Dermis blood vessel endothelial cell (primary cell): ENCODE results near the gene CALML6. TPM values are rescaled to one million over a fixed set of nuclear protein-coding genes. Genes with fewer than 3 reads are reported as not detected.
A peak's percentile ranks its signal among the peaks of the same experiment; 100 is the strongest.

Experiments used
- DNase-seq: peaks from one replicate; pipeline ENCODE4 v3.0.0; 2010
- total RNA-seq: library from RNA; depleted of rRNA; stranded (reverse); fragments of >200 nt; gene quantifications from 2 replicates; pipeline ENCODE4 v1.2.3, GENCODE V29; 2014

CALML6 gene
- total RNA-seq, 1 donor from 2014 or later: 0.34 TPM

DNA sequence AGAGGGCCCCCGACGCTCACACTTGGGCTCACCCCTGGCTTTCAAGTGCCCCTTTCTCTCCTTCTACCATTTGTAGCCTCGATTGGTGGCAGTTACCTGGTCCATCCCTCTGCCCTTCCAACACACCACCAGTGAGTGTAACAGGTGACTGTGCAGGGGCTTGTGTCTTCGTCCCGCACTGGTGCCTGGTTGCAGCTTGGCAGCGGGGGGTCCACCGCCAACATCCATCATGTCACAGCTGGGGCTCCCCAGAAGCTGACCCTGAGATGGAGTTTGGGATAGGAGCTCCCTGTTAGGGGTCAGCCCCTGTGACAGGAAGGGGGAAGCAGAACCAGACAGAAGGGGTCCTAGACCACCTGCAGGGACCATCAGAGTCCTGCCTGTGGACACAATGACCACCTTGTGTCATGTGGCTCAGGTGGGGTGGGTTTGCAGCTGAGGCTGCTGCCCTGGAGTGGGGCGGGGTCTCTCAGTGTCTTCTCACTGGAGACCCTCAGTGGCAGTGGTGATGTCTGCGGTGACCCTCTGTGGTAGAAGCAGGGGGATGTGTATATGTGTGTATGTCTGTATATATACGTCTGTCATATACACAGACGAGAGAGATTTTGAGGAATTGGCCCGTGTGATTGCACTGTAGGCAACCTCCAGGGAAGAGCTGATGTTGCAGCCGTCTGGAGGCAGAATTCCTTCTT lies 3.6 kb upstream of the CALML6 start:
- no peak for DNase-seq

DNA sequence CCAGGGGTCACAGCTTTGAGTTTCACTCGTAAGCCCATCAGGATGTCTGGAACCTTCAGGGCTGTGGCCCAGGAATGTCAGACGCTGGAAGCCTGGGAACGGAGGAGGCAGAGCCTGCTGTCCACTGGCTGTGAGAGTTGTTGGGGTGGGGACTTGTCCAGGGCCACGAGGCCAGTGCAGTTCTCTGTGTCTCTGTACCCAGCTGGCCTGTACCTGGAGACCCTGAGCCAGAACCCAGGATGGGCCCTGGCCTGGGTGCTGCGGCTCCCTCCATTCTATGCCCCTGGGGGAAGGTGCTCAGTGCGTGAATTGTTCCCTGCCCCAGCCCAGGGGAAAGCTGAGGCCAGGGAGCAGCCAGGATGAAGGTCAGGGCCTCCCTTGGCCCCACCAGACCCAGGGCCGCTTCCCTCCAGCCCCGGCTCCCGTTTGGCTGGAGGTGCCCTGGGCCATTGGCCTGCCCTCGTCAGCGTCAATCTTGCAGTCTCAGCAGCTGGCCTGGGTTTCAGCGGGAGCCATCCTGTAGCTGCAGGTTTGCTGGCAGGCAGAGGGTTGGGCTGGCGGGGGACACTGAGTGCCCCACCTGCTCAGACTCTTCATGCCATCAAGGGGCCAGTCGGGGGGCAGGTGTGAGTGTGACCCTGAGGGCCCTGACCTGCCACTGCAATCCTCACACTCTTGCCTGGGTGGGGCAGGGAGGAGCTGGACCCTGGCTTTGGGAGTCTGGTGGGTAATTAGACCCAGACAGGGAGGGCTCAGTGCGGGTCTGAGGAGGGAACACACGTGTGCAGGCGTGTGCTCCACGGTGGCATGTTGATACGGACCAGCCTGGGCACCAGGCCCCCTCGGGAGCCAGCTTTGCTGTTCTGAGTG lies 724 bp upstream of the CALML6 start:
- no peak for DNase-seq

DNA sequence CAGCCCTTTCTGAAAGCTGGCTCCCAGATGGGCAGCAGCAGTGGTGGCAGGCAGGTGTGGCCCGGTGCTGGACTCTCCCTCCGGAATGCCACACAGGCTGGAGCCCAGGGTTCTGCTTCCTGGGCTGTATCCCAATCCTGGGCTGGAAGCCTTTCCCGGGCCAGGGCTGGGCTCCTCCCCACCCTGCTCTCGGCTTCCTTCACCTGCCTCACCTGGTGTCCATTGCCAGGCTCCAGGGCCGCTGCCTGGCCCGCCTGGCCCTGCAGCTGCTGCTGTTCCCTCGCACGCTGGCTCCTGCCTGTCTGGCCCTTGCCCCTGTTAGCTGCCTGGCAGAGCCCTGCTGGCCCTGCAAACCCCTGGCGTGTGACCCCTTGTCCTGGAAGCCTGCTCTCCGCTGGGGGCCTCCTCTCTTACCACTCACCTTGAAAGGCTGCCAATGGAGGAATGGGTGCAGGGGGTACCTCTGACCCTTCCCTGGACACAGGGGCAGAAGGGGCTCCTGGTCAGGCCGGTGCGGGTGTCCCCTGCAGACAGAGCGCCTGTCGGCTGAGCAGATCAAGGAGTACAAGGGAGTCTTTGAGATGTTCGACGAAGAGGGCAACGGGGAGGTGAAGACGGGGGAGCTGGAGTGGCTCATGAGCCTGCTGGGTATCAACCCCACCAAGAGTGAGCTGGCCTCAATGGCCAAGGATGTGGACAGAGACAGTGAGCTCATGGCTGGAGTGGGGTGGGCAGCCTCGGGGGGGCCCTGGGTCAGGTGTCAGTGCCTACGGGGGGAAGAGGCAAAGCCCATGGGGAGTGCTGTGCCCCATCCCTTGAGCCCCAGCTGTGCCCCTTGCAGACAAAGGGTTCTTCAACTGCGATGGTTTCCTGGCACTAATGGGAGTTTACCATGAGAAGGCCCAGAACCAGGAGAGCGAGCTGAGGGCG lies 1.1 kb downstream of the CALML6 start:
- no peak for DNase-seq

DNA sequence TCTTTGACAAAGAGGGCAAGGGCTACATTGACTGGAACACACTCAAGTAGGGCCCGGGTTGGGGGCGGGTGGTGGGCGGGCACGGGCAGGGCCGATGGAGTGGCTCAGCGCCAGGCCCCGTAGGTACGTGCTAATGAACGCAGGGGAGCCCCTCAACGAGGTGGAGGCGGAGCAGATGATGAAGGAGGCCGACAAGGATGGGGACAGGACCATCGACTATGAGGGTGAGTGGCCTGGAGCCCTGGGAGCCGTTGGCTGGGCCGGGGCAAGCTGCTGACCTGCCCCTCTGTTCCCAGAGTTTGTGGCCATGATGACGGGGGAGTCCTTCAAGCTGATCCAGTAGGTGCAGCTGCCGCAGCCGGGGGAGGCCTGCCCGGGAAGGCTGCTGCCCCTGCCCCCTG lies 1.8 kb downstream of the CALML6 start:
- no peak for DNase-seq

DNA sequence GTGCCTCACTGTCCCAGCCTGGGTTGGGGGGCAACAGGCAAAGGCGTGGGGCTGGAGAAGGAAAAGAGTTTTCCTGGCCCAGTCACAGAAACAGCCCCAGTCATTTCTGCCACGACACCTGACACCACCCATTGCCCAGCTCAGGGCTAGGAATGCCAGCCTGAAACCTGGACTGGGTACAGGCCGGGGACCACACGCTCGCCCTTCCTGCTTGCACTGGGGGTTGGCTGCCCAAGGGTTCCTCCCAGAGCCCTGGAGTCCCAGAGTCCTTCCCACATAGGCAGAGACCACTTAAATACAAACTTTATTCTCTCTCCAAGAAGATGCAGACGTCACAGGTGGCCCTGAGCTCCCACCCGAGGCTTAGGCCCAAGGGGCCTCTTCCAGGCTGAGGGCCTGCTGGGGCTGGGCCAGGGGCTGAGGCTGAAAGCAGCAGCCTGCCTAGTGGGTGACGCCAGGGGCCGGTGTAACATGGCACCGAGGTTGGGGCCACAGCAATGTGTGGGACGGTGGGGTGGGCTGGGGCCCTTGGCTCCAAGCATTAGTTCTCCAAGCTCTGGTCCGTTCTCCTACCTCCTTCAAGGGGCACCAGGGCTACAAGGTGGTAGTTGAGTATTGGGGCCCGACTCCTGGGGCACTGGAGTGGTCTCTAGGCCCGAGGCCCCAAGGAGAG lies 2.4 kb downstream of the CALML6 start:
- DNase-seq: no peak

DNA sequence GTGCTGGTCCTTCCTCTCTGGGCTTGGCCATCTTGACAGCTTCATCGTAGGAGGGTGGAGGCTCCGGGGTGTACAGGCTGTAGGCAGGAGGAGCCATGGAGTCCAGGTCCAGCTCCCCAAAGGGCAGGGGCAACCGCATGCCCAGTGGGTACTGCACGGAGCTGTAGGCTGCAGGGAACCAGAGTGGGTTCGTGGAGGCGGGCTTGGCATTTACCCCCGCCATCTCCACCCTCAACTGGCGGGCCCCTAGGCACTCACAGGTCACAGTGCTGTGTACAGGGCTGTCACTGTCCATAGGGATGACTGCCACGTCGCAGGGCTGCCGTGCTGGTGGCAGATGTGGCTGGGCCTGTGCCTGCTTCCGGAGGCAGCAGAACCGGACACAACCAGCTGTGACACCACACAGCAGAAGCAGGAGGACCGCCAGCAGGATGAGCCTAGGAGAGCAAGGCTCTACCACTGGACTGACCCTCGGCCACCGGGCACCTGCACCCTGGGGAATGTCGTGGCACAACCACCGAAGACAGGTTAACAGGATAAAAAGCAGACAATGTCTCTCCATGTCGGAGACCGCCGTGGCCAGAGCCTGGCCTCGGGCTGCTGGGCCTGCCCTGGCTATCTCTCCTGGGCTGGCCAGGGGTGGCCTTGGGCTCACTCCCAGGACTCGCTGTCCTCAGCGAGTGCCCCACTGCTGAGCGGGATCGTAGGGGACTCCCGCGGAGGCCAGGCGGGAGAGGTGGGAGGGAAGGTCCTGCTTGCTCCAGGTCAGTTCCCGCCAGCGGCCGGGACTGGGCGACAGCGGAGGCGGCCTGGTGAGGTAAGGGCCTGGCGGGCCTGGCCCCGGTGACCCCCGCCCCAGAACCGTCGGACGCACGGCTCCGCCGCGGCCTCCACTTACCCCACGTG lies 3.2 kb downstream of the CALML6 start:
- DNase-seq: no peak

DNA sequence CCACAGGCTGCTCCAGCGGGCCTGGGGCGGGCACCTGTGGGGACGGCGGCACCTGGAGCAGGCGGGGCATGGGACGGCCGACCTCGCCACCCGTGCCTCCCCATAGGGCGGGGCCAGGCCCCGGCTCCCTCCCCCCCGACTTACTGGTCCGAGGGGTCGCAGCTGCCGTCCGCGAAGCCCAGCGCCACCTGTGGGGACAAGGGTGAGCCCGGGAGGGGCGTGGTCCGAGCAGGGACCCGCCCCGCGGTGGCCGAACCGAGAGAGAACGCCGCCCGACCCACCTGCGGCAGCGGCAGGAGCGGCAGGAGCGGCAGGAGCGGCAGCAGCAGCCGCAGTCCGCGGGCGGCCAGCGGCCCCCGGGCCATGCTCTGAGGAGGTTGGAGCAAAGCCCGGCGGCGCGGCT lies 3.8 kb downstream of the CALML6 start, which contains the start of gene TMEM52:
TMEM52 (minus strand) TSS at position 379 of the 403 bp plus-strand sequence; CDS start at position 365, 14 bp downstream.
- no peak for DNase-seq

DNA sequence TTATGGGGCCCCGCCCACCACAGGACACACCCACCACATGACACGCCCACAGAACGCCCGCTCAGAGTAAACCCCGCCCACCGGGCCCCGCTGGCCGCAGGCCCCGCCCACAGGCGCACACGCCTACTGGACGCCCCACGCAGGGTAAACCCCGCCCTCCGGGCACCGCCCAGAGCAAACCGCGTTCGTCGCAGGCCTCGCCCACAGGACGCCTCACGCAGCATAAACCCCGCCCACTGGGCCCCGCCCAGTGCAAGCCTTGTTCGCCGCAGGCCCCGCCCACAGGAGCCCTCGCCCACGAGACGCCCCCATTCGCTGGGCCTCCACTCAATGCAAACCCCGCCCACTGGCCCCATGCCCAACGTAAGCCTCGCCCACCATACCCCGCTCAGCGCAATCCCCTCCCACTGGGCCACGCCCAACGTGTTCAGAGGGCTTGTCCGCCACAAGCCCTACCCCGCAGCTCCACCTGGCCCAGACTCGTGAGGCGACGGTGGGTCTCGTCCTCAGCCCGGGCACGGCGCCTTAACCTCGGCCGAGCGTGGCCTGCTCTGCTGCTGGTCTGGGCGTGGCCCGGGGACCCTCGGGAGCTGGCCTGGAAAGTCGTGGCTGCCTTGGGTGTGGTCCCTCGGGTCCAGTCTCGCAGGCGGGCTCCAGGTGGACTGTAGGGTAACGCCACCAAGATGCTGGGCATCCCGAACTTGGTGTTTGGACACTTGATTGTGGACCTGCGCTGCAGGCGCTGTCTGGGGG lies 4.4 kb downstream of the CALML6 start:
- DNase-seq: peak; percentile 98

DNA sequence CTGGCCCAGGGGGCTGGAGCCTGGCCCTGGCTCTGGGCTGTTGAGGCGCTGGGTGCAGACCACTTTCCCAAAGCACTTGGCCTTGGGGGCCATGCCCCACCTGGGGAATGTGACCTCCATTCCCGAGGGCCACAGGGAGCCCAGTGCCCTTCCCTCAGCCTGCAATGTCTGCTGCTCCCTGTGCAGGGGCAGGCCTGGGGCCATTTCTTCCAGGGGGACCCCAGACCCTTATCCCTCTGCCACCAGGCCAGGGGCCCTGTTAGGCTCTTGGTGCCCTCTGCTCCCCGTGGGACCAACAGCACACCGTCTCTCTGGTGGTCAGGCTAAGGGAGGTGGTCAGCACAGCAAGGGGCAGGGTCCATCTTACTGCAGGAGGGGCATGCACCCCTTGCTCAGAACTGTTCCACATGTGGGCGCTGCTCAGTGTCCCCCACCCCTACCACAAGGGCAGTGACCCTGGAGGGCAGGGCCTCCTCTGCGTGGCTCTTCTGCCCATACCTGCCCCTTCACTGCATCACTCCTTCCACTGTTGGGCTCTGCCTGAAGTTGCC lies 5.1 kb downstream of the CALML6 start:
- DNase-seq: no peak

DNA sequence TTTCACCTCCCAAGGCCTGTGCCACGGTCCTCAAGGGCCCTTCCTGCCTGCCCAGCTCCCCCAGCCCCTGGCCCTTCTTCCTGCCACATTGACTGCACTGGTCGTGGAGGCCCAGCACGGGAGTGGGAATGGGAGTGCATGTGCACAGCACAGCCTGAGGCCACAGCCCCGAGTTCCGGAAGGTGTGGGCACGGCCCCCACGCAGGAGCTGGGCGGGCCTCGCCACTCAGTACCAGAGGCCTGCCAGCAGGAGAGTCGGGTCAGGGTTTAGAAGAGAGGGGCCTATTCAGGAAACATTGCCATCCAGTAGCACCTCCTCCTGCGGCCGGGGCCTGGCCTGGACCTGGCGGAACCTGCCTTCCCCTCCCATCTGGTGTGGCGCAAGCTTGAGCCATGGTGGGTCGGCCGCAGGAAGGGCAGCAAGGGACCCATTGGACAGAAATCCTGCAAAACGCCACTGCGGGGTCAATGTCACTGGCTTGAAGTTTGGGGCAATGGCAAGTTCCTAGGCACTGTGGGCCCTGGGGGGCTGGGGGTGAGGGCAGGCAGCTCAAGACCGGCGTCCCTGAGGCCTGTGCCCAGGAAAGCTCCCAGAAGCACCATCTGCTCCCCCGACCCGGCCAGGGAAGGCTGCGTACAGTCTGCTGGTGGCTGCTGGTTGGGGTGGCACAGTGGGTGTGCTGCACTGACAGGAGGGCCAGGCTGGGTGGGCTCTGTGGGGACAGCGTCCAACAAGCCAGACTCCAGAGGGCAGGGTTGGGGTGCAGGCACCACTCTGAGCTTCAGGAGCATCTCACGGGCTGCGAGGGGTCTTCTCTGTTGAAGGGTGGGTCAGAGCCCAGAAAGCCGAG lies 5.8 kb downstream of the CALML6 start:
- DNase-seq: no peak

DNA sequence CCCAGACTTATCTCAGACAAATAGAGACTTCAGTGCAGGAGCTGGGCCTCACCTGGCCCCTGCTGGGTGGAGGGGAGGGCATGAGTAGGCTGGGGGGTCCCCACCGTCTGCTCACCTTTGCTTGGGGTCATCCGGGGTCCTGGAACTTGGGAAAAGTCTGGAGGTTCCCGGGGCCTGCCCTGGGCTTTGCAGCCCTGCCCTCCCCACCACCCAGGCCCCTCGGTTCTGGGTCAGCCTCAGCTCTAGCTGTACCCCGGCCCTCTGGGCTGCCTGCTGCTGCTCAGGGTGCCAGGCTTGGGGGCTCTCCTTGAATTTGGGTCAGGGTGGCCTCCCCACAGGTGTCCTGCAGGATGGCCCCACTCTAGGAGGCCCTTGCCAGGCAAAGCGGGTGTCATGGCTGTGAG lies 6.4 kb downstream of the CALML6 start:
- DNase-seq: no peak

DNA sequence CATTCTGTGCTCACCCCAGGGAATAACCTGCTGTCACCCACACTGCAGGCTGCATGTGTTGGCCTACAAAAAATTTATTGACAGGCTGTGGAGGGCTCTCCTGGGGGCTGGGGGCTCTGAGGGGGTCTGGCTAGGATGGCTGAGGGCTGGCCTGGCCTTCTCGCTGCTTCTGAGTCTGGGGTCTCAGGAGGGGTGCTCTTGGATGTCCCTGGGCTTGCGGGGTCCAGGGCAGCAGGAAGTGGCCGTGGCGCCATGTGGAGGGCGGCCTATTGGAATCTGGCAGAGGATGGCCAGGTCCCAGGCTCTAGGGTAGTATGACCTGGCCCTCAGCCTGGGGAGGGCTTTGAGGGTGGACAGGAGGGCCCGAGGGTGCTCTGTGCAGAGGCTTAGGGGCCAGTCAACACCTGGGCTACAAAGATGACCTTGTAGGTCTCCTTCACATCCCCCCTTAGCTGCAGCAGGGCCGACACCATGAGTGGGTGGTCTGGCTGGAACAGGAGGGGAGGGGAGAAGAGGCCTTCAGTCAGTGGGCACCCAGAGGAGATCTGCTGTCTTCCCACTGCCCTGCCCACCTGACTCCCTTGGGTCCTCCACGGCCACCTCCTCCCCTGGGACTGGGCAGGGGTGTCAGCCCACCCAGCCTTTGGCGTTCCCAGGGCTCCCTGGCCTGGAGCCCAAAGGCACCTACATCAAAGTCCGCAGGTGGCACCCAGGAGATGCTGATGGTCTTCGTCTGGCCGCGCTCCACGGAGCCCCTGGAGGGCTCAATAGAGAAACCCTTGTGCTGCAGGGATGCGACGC lies 7.0 kb downstream of the CALML6 start:
- DNase-seq: no peak

DNA sequence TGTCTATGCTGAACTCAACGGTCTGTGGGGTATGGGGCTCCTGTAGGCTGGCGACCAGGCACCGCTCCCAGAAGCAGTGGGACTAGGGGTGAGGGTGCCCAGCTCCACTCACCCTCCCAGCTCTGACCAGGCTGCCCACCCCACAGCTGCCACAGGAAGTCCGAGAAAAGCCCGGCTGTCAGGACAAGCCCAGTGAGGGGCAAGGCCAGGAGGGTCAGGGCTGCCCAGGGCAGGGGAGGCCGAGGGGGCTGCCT lies 7.6 kb downstream of the CALML6 start:
- DNase-seq: no peak

DNA sequence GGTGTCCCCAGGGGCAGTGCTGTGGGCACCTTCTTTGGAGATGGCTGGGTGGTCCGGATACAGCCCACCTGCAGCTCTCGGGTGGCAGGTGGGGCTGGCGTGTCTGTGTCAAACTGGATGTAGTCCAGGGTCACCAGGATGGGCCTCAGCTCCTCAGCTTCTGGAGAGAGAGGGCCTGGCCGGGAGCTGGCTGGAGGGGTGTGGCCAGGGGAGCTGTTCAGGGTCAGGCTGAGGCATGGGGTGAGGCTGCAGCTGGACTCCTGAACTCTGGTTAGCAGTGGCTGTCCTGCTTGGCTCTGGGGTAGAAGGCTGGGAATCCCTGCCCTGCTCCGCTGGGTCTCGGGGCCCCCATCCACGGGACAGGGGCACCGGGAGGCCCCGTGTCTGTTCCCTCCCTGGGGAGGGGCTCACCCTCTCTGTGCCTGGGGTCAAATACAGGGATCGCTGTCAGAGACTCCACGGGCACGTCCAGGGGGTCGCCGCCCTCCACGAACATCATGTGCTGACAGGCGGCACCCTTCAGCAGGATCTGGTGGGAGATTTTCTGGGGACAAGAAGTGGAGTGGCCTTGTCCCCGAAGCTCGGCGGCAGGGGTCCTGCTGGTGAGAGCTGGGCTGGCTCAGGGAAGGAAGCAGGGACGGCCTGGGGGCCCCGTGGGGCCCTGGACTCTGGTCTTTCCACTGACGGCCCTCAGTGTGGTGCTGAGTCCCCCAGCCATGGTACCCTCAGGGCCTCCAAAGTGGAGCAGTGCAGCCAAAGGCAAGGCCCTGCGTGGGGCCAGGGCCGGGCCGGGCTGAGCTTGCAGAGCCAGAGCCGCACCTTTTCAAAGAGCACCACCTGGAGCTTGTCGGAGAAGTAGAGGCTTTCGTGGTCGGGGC lies 8.1 kb downstream of the CALML6 start:
- DNase-seq: no peak

DNA sequence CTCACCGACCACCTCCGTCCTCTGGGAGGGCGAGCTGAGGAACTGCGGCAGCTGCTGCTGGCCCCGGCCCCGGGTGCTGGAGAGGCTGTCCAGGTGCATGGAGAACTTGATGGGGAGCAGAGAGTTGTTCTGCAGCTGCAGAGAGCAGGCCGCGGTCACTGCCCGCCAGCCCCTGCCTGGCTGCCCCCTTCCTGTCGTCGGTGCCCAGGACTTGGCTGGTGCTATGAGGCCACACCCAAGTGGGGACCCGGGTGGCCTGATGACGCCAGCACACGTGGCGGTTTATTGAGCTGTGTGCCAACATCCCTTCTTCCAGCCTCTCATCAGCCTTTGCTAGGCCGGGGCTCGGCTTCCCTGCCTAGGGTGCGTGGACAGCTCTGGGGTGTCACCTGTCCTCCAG lies 9.3 kb downstream of the CALML6 start:
- no peak for DNase-seq

DNA sequence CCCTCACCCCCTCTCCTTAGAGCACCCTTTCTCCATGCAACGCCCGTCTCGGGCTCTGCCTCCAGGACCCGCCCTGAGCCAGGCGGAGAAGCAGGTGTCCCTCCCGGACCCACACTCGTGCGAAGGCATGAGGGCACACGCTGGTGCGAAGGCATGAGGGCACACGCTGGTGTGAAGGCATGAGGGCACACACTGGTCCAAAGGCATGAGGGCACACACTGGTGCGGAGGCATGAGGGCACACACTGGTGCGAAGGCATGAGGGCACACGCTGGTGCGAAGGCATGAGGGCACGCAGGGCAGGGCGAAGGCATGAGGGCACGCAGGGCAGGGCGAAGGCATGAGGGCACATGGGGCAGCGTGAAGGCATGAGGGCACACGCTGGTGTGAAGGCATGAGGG lies 9.8 kb downstream of the CALML6 start:
- DNase-seq: no peak
